Stomach (tissue), 4 donors: ENCODE measurements around the gene FGF18.

ENCODE experiments used
- CTCF ChIP-seq, 7 experiments: fragments of 450-650 bp in 4 of 7; fragments of 200-600 bp in 3 of 7; sonication (generic) in 3 of 7; IDR thresholded peaks; one replicate each; pipeline ENCODE4 v1.5.1; 2016 to 2019; ENCODE audit warnings: antibody characterized with exemption in 7 of 7, control low read depth in 2 of 7, mild to moderate bottlenecking in 1 of 7
- EP300 ChIP-seq: sonication (generic); formaldehyde crosslinking; IDR thresholded peaks from one replicate; pipeline ENCODE4 v1.6.1; 2017; ENCODE audit warnings: antibody characterized with exemption
- POLR2A ChIP-seq, 4 donors: fragments of 450-650 bp; IDR thresholded peaks; one replicate each; pipeline ENCODE4 v1.6.1; 2016; ENCODE audit warnings: antibody characterized with exemption in 4 of 4, control low read depth in 2 of 4, mild to moderate bottlenecking in 1 of 4, moderate library complexity in 1 of 4
- POLR2AphosphoS5 ChIP-seq, 3 donors: sonication (generic); formaldehyde crosslinking; IDR thresholded peaks; one replicate each; pipeline ENCODE4 v1.6.1; 2016; ENCODE audit warnings: antibody characterized with exemption in 3 of 3

- no peak for TF ChIP-seq POLR2AphosphoS5 (IDR thresholded peaks at IDR 0.05)
- TF ChIP-seq CTCF (IDR thresholded peaks at IDR 0.05) = no peak
- no peak for TF ChIP-seq POLR2A (IDR thresholded peaks at IDR 0.05)
- no peak for TF ChIP-seq EP300
These were observed 14.7 kb downstream of the FGF18 start for GRCh38 chr5:171433982-171434676.
